NOMO-1 (cell line): ENCODE data around the gene PPP1R15B.
"Not testable (repeated sequence)": the region's sequence is repeated elsewhere in the genome, so short reads cannot be mapped to it uniquely, and the experiment has no call there.

Source experiments
- DNase-seq, 2 experiments: peaks; one replicate each; lab custom pipeline; 2025; ENCODE audit not compliant: unreplicated experiment in 2 of 2; lab: John Stamatoyannopoulos, UW

Gene PPP1R15B

DNA sequence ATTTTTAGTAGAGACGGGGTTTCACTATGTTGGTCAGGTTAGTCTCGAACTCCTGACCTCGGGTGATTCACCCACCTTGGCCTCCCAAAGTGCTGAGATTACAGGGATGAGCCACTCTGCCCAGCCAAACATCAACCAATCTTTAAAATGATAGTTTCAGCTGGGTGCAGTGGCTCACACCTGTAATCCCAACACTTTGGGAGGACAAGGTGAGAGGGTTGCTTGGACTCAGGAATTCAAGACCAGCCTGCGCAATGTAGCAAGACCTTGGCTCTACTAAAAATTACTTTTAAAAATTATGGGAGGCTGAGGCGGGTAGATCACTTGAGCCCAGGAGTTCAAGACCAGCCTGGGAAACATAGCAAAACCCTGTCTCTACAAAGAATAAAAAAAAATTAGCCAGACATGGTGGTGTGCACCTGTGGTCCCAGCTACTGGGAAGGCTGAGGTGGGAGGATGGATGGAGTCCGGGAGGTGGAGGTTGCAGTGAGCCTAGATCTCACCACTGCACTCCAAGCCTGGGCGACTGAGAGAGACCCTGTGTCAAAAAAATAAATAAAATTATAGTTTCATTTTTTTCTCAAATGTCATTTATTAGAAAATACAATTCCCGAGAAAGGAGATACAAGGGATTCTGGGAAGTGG lies 10.6 kb upstream of the PPP1R15B start:
- DNase-seq, result not testable (repeated sequence)

DNA sequence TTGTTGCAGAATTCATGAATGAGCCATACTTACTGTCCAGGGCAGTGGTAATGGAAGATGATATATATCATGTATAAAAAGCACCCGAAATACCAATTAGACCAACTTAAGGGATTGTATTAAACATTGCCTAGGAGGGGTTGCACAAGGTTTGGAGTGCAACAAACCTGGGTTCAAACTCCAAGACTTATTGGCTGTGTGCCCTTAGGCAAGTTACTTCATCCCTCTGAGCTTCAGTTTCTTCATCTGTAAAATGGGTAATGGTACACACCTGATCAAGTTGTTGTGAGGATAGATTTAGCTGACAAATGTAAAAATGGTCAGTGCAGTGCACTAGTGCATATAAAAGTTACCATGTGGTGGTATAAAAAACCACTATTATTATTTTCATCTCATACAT lies 9.8 kb upstream of the PPP1R15B start:
- DNase-seq, result no peak

DNA sequence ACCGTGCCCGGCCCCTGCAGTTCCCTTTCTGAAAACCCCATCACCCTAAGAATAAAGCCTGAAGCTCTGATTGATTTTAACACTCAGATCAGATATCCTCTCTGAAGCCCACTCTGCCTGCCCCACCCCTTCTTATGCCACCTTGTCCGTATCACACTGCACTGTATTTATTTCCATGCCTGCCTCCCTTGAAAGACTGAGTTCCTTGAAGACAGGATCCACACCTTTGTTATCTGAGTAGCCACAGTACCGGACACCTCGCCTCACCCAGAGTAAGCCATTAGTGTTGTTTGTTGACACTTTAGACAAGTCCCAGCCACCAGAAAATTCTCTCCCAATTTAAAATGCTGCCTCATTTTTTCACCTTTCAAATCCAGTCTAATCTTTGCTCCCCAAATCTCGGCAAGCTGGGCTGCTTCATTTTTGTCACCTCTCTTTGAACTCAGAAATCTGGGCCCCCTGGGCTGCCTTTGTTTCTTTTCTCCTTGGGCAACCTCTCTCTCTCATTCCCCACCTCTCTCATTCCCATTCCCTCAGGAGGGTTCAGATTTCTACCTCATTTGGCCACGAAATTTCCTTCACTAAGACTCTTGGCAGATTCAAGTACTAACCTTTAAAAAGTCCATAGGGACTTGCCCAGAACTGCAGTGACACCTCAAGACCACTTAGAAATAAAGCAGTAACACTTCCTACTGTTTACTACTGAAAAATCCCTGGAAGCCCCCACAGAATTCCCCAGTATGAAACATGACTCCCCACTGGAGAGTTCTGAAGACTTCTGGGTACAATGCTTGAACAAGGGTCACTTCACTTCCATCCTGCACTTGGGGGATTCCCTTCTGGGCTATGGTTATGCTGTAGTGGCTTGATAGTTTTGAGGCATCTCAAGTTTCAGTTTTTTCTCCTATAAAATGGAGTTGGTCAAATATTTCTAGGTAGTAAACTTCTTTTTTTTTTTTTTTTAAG lies 8.7 kb upstream of the PPP1R15B start:
- no peak for DNase-seq

DNA sequence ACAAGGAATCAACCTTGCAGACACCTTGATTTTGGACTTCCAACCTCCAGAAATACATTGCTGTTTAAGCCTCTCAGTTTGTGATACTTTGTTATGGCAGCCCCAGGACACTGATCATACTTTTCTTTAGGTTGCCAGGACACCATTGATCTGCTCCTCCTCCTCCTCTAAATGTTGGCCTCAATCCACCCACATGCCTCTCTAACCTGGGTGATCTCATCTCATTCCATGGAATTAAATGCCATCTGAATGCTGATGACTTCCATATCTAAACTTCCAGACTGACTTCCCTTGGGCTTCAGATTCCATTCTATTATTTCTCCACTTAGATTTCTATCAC lies 7.4 kb upstream of the PPP1R15B start:
- no peak for DNase-seq

DNA sequence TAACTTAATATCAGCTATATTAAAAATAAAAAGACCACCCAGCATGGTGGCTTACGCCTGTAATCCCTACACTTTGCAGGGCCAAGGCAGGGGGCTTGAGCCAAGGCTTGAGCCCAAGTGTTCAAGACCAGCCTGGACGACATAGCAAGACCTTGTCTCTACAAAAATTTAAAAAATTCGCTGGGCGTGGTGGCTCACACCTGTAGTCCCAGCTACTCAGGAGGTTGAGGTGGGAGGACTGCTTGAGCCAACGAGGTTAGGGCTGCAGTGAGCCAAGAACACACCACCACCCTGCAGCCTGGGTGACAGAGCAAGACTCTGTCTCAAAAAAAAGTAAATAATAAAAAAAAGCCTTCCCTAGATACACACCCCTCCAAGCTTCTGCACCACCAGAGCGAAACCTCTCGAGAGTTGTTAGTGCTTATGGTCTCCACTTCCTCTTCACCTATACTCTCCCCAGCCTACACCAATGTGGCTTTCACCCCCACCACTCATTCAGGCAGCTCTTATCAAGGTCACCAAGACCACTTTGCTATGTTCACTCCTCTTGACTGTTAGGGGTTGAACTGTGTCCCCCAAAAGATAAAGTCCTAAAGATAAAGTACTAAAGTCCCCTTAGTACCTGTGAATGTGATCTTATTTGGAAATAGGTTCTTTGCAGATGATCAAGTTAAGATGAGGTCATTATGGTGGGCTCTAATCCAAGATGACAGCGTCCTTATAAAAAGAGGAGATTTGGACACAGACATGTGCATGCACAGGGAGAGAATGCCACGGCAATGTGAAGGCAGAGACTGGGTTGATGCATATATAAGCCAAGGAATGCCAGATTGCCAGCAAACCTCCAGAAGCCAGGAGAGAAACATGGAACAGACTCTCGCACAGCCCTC lies 6.8 kb upstream of the PPP1R15B start:
- DNase-seq, result no peak

DNA sequence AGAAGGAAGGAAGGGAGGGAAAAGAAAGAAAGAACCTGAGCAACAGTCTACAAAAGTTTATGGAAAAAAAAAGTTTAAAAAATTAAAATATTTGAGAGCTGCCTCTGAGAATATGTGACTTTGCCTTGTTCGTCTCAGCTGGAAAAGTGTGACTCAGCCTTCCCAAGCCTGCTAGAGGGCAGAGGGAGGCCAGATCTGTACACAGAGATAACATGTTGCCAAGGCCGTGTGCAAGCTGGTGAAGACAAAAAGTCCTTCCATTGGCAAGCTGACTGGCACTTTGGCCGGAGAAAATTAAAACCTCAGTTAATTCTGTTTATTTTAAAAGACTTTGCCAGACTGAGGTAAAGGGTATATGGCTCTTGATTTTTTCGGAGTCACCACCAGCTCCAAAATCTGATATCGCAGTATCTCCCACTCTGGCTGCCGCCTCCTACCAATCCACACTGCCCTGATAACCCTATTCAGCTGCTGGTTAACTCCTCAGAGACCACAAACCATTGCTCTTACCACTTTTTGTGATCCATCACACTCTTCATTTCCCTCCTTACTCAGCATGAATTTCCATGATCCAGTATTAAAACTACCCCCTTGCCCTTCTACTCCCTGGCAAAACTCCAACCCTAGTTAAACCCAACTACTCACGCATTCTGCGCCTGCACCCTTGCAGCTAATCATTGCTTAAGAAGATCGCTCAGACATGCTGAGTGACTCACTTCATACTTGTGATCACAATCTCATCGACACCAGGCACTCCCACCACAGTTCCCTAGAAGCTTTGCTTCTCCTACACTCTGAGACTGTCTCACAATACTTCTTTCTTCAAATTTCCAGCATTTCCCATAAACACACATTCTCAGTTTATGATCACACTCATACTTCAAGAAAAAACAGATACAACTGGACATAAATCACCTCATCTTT lies 5.7 kb upstream of the PPP1R15B start:
- no peak for DNase-seq

DNA sequence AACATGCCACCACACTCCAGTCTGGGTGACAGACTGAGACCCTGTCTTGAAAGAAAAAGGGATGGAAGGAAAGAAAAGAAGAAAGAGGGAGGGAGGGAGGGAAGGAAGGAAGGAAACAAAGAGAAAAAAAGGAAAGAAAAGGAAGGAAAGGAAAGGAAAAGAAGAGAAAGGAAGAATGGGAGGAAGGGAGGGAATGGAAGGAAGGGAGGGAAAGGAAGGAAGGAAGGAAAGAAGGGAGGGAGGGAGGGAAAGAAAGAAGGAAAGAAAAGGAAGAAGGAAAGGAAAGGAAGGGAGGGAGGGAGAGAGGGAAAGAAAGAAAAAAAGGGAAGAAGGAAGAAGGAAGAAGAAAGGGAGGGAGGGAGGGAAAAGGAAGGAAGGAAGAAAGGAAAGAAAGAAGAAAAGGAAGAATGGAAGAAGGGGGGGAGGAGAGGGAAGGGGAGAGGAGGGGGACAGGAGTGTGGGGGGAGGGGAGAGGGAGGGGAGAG lies 5.0 kb upstream of the PPP1R15B start:
- no peak for DNase-seq

DNA sequence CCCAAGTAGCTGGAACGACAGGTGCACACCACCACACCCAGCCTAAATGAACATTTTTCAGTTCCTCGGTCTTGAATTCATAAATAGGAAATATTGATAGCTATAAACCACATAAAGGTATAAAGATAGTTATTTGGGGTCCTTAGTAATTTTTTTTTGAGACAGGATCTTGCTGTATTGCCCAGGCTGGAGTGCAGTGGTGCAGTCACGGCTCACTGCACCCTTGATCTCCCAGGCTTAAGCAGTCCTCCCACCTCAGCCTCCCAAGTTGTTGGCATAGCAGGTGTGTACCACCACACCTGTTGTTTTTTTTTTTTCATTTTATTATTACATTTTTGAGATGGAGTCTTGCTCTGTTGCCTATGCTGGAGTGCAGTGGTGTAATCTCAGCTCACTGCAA lies 3.7 kb upstream of the PPP1R15B start:
- DNase-seq, result no peak

DNA sequence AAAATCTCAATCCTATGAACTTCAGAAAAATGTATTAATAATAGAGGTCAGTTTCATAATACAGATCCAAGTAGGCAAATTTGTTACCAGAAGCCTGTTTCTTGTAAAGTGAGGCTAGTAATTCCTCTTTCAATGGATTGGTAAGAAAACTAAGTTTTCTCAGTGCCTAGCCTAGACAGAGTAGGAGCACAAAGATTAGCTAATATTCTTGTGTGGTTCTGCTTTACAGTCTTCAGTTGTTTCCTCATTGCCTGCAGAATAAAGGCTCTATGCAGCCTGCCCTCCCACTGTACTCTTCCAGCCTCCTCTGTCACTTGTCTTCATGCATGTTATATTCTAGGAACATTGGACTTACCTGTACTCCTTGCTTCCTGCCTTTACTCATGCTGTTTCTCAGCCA lies 2.4 kb upstream of the PPP1R15B start:
- DNase-seq, result peak in 1 of 2 experiments; percentile 30

DNA sequence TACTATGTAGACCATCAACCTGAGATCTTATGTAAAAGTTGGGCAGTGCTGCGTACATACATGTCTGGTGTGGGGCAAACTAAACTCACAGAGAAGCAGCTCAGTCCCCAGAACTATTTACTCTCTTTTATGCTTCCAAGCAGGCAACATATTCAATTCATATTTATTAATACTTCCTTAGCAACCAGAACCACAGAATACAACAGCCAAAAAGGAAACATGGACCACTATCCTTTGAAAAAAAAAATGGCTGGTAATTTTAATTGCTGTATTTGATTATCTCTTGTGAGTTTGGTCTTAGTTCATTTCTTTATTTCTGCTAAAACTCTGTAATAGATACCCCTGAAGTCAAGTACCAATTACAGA lies 1.5 kb upstream of the PPP1R15B start:
- no peak for DNase-seq

DNA sequence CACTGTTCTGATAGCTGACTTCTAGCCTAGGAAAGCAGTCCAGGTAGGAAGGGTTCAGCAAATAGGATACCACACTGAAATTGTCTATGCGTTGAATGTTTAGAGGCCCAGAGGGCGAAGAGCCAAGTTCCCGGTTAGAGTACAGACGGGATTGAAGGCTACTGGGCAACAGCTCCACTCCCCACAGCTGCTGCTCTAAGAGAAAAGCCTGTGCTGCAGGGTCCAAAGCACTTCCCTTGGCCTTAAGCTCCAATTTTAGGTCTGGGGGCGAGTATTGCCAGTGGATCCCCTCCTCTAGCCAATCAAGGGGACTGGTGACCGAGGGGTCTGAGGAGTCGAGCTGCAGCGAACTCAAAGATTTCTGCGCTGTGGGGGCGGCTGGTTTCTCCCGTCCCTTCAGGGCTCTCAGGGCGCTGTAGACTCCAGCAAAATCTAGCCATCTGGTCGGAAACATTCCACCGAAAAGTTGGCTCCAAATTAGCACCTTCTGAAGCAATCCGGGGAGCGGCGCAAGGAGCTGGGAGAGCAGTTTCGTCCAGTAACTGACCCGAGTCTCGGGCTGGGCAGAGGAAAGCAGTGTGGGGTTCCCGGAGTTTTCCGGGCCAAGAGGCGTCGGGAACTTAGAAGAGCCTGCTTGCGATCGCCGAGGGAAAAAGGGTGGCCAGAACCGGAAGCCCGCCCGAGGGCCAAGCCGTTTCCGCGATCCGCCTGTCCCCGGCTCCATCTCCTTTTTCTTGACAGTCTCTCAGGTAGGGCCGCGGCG lies 748 bp downstream of the PPP1R15B start:
- DNase-seq, result peak; percentile 31 to 48

DNA sequence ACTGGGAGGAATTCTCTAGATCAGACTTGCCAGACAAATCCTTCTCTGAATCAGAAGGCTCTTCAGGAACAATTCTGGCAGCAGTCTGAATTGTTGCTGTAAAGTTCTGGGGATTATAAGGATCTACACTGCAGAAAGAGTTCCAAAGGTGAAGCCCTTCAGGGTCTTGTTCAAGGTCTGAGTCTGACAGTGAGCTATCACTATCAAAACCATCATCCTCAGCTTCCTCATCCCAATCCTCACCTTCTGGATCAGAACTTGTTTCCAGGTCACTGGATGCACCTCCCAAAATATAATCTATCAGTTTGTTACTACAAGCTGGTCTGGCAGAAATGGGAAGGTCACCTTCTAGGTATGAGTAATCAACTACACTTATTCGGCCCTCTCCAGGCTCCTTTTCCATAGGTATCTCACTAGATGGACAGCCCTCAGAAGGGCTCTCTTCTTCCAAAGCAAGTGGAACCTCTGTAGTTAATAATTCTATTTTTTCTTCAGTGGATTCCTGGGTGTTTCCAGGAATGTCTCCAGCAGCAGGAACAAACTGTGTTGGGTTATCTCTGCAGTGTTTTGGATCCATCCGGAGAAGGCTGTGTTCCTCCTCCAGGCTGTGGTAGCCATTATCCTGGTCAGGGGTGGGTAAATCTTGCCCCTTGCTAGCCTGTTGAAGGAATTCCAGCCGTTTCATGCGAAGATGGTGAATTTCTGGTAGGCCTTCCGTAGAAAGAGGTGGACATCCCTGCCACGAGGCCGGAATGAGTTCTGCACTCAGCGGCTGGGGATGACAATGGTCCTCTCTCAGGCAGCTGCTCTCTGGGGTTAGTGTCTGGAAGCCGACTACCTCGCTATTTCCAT lies 1.6 kb downstream of the PPP1R15B start:
- peak in 1 of 2 experiments; percentile 6 for DNase-seq

DNA sequence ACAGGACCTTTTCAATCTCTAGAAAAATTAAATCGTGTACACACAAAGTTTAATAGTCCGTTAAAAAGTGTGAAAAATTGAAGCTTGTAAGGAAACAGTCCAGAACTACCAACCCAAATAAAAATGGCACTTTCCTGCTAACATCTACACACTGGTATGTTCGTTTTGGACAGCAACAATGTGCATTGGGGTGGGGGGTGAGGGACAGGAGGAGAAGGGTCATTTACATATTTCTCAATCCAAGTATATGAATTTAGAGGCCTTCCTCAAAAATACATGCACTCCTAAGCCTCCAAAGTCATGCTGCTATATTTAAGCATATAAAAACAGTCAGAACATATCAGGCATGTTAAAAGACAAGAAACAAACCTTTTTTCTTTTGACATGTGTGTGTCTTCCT lies 2.5 kb downstream of the PPP1R15B start:
- DNase-seq, result peak in 1 of 2 experiments; percentile 53

DNA sequence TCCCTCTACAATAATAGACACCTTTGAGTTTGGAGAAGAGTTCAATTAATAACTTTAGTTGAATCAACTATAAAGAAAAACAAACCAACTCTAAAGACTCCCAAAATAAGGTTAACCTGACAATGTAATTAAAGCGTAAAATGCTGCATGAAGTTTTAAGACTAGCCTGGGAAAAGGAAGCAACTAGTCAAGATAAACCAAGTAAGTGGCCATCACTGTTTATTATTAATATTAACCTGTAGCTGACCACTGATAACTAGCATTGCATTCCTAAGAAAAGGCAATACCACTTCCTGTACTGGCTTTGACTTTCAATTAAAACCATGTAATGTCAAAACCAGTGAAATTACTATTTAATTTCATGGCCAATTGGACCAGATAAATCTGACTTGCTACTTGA lies 3.0 kb downstream of the PPP1R15B start:
- DNase-seq, result no peak

DNA sequence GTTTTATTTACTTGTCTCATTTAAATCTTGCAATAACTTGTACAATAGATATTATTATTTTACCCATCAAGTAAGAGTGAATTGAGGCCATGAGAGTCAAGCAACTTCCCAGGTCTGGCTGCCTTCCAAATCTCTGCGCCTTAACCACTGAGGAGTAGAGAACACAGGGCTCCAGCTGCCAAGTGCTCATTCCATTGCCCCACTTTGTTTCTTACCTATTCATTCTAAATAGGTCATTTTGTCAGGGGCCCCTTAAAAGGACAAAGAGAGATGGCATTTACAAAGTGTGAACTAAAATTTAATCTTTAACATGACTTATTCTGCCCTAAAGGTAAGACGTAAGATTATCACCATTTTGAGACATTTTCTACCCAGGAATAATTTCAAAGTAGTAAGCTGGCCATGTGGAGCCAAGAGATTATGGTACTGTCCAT lies 3.5 kb downstream of the PPP1R15B start:
- no peak for DNase-seq

DNA sequence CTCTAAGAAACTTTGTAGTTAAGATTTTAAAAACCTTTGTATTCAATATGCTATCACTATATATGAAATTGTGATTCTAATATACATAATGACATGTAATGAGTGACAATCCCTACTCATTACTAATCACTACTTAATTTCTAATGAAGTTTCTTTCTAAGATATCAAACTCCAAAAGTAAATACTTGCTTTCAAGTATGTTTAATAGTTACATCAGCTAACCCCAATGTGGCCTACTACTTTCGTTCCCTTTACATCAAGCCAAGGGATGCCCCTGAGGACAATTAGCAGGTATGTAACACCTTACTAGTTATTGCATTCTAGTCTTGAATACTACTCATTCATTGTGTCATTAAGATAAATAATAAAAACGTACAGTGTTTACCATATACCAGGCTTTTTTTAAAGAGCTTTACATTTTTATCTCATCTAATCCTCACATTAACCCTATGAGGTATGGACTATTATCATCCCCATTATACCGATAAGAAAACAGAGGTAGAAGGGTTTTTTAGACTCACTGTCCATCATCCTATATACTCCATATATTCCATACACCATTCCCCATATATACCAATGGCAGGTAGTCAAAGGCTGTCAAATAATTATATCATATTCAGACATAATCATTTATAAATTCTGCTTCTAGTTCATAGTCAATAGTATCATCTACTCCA lies 4.2 kb downstream of the PPP1R15B start:
- no peak for DNase-seq

DNA sequence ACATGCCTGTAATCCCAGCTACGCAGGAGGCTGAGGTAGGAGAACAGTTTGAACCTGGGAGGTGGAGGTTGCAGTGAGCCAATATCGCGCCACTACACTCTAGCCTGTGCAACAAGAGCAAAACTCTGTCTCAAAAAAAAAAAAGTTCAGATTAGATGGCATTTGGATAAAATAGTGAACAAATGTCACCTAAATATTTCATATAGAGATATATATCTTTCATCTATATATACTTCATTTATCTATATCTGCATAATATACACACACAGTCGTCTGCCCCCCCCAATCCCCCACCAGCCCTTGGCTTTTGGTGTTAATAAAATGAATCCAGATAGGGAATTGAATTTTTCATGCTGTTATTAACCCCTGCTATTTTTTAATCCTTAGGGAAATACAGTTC lies 5.0 kb downstream of the PPP1R15B start:
- no peak for DNase-seq

DNA sequence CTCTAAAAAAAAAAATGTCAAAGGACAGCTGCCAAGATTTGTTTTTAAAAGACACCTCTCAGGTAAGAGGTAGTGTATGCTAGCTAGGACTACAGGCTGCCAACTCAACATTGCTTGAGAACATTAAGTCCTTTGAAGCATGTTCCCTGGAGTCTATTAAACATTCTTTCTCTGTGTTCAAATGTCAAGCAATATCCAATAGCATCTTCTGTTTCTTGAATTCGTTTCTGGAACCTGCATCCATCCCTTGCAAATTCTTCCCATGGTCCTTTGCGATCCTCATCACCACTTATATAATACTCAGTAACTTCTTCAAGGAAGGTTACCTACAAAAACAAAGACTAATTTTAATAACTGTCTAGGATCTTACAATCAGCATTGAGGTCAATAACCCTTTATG lies 5.6 kb downstream of the PPP1R15B start:
- no peak for DNase-seq
